Limb (tissue), 2 donors: ENCODE results near the gene HMCN1.

ENCODE experiments used
- DNase-seq, 2 donors: peaks; one replicate each; pipeline ENCODE4 v3.0.0-alpha.2; 2016; ENCODE audit errors: extremely low spot score in 2 of 2

Gene HMCN1

DNA sequence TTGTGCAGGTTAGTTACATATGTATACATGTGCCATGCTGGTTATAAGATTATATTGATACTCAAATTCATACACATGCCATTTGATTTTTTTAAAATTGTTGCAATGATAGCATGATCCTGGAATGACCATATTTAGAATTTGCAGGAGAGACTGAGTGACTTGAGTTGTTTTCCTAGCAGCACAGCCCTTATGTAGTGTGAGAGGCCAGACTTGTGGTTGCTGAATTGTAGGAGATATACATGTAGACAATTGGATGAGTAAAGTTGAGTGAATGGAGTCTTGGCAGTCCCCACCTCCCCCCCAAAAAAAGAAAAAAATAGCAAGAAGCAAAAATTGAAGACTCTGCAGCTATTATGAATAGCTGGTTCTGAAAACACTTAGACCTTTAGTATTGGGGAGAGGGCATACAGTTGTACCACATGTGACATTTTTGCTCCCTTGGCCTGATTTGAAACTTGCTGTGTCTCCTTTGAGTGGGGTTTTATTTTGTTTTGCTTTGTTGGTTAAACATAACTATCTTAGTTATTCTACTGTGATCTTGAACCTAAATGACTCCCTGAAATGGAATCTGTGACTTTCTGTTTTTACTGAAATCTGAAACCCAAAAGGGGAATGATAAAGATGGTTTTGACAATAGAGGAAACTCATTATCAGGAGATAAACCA, 280.3 kb downstream of the HMCN1 start:
- DNase-seq, result no peak

DNA sequence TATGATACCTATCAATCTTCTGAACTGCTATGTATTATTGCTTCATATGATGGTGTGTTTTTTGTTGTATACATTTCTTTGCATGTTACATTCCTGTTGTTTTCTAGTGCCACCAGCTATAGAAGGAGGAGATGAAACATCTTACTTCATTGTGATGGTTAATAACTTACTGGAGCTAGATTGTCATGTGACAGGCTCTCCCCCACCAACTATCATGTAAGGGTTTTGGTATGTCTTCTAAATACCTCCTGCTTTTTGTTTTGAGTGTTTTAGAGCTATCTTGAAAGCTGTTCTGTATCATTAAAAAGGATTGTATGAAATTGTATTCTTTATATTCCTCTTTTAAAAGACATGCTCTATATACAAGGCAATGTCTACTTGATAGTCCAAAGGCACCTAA, 282.7 kb downstream of the HMCN1 start:
- no peak for DNase-seq

DNA sequence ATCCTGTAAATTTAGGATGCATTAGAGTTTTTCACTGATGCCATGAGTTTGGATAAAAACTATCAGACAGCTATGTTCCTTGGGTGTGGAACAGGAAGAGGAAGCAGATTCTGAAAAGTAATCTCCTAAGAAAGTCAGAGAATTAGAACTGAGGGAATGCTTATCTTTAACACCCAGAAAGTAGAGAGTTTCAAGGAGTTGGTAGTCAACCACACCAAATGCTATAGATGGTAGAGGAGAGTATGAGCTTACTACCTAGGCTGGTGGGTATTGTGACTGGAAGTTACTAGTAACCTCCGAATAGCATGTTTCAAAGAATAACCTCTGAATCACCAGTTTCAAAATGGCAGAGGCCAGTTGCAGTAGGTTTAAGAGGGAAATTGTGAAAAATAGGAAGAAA, 288.0 kb downstream of the HMCN1 start:
- DNase-seq, result no peak

DNA sequence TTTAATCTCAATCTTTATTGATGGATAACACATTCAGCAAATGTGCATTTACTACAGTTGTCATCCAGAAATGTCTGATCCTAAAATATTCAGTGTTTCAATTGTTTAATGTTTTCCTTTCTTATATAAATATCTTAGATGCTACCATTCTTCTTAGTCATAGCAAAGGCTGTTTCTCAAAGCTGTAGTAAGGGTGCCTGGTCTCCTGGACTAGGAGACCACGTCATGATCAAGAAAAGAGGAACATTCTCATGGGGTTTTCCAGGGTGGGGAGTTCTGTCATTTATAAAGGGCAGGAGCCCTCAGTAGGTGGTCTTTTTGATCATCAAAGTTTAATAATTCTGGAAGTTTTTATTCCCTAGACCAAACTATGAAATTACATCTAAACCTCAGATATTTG, 292.8 kb downstream of the HMCN1 start:
- no peak for DNase-seq

DNA sequence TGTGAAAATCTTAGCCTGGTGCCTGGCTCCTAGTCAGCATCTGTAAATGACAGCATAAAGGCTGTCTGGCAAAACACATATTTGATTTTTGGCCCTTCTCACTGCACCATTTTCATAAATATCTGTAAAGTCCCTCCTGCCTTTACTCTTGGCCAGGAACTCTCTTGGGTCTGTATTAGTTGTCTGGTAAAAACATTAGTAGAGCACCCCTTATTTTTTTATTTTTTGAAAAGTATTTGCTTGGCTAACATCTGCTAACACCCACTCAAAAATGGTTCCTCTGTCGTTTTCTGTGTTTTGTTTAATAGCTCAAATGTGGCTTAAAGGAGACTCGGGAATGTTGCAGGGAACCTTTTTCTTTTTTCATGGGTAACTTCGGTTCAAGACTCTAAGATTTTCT, 293.4 kb downstream of the HMCN1 start:
- no peak for DNase-seq

DNA sequence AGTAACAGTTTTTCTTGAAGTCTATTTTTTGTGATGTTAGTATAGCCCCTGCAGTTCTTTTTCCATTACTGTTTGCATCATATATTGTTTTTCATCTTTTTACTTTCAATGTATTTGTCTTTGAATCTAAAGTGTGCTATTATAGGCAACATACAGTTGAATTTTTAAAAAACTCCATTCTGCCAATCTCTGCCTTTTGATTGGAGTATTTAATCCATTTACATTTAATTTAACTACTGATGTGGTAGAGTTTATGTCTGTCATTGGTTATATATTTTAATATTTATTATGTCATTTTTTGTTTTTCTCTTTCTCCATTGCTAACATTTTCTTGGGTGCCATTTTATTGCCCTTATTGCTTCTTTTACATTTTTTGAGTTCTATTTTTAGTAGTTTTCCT, 296.3 kb downstream of the HMCN1 start:
- no peak for DNase-seq

DNA sequence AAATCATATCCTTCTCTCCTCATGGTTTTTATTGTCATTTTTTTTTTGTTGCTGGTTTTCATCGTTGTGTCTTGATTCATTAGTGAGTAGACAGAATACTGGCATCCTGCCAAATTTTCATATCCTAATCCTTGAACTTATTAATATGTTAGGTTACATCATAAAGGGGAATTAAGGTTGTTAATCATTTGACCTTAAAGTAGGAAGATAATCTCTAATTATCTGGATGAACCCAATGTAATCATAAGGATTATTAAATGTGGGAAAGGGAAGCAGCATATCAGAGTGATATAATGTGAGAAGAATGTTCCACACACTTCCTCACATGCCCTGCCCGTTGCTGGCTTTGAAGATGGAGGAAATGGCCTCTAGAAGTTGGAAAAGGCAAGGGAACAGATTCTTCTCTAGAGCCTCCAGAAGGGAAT, 299.7 kb downstream of the HMCN1 start:
- DNase-seq, result no peak

DNA sequence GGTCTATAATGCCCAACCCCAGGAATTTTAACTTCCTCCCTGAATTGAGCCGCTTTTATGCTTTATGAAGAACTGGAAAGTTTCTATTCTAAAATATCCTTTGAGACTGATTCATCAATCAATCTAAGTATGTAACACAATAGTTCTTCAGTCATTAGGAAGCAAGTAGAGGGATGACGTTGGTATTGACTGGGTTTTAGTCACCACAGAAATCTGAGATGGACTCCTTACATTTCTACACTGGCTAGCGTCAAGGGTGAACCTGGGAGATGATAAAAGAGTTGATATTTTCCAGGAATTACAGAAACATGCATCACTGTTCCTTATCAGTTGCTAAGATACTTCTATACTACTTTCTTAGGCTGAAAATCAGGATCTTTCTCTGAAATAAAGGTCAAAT, 308.0 kb downstream of the HMCN1 start:
- no peak for DNase-seq

DNA sequence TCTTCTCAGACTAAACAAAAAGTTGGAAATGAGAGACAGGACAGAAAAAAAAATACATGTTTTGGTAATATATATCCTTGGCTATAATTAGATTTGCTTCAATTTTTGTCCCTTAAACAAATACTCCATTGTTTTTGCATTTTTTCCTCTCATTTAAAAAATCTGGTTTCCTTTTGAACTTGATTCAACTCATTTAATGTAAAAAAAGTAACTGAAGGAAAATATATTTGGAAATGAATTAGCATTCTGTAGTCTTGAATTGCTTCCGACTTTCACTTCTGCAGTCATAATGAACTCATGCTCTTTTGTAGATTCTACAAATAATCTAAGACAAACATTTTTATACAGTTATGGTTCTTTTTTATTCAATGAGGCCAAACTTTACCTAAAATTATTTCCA, 309.1 kb downstream of the HMCN1 start:
- DNase-seq, result no peak

DNA sequence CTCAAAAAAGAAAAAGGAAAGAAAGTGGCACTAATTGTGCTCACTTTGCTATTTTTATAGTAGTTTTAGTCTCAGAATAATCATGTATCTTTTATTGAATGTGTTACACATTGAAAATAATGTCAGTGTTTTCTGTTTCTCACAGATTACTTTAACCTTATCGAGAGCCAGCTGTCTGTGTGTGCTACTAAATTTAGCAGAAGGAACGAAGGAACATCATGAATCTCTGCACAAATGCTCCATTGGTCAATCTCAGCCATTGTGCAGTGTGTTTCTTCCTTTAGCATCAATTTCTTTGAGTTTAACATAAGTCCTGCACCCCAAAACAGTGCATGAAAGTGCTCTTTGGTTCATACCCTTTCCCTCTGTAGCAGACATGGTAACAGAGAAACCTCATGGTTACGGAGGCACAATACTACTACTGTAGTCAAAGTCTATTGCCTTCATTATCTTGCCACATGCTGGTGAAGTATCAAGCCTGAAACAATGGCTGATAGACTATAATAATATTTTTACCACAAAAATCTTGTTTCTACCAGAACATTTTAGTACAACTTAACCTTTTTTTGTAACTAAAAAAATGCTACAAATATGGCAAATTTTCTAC, 310.0 kb downstream of the HMCN1 start:
- DNase-seq, result no peak

DNA sequence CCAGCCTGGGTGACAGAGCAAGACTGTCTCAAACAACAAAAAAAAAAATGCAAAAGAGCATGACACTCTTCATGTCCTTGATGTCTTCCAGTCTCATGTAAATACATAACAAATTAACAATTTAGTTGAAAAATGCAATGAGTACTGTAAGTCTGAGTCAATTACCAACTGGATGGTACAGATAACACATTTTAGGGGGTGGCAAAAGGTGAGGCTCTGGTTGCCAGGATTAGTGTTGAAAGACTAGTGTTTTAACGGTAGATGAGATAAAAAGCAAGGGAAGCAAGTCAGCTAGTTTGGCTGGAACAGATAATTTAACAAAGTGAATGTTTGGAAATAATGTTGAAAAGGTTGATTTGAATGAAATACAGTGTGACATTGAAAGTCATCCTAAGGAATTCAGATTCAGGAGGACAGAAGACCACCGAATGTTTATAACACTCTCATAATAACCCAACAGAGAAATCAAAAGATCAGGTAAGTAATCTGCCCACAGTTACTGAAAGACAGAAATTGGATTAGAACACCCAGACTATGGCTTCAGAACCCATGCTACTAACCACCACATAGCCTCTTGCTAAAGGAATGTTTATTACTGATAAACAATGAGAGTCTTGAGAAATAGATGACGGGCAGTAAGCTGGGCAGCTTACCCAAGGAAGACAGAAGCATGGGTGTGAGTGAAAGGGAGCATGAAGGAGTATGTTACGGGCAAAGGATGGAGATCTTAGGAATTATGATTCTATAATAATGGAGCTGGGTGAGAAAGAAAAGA, 312.4 kb downstream of the HMCN1 start:
- DNase-seq, result no peak

DNA sequence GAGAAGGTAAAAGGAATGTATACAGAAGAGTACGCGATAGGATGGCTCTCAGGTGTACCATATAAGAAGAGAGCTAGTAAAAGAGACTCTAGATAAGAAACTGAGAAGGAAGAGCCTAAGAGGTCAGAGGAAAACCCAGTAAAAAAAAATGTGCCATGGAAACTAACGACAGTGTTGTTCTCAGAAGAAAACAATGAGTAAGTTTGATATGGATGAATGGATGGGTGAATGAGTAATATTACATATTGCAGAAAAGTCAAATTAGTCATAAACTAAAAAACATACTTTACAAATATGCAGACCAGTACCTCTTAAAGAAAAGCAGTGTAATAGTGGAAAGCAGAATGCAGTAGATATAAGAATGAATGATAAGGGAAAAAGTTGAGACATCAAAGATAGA, 316.2 kb downstream of the HMCN1 start:
- no peak for DNase-seq

DNA sequence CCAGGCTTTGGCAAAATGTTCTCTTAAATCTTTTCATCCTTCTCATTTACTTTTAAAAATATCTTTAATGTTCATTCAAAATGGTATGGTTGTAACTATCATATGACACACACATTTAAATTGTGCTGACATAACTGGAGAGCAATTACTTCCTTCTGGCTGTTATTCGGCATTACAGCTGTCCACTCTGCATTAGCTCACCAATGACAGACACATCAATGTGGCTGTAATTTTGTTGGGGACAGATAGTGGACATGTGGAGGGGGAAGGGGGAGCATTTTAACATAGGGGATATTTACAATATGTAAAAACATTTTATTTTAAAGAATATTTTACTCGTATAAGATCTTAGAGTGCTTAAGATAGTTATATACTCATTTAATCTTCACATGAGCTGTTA, 319.8 kb downstream of the HMCN1 start:
- DNase-seq, result no peak

DNA sequence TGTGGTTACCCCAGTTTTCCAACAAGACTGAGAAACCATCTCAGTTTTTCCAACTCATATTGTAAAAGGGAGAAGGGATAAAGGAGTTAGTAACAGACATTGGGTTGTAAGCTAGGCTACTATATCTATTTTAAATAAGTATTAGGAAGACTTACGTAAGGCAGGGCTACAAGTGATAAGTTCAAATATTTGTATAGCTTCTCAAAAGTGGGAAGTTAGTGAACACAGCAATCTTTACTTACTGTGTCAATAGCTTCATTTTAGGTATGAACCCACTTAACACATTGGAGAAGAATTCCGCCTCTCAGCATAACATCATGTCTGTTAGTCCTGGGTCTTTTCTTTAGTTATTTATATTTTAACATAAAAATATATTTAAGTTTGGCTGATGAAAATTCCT, 320.7 kb downstream of the HMCN1 start:
- DNase-seq, result no peak

DNA sequence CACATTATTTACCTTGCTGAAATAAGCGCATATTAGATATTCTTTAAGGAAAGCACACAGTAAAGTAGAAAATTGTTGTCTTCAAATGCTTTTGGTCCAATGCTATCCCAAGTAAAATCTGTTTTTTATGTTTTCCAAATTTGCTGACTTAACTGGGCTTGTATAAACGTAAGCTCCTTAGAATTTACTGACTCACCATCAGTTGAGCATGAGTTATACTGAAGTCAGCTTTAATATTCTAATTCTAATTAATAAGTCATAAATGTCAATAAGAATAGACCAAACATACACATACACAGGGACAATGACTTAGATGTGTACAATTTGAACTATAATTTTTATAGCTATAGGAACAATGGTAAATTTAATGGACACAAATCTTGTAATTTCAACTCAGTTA, 321.7 kb downstream of the HMCN1 start:
- DNase-seq, result no peak

DNA sequence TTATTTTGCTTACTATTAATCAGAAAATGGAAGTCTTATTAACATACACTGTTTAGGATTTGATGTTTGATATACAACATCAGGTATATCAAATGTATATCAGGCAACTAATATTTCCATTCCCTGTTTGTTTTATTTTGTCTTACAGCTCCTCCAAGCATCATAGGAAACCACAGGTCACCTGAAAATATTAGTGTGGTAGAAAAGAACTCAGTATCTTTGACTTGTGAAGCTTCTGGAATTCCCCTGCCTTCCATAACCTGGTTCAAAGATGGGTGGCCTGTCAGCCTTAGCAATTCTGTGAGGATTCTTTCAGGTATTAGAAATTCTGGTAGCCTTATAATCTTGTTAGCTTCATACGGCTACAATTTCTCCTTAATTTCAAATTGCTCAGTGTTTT, 322.9 kb downstream of the HMCN1 start:
- DNase-seq, result no peak

DNA sequence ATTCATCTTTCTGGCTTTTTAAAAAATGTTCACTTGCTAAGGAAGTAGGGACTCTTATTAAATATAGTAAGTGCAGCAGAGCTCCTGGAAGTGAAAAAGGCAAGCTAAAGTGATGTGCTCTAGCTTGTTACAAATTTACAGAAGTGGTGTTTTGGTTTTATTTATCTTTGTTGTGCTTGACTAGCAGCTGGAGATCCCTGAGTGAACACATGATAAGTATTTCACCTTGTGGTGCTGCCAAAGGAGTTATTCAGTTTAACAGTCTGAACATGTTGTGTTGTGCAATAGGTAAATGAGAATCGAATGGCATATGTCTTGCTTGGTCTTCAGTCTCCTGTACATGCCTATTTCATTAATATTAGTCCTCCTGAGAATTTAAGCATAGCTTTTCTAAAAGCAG, 325.1 kb downstream of the HMCN1 start:
- DNase-seq, result no peak

DNA sequence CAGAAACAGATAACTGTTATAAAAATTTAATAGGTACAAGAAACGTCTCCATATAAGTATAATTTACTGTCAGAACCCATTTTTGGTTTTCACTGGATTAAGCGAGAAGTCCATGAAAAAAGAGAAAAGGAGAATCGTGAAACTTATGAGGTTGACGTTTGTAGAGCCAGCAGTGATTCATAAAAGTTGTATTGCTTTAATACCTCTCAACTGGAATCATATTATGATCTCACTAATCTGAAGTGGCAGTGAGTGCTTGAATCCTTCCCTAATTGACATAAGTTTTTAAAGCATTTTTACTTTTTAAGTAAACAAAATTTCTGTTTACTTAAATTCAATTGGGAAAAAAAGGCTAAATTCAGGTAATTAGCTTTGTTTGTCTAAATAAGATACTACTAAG, 325.6 kb downstream of the HMCN1 start:
- no peak for DNase-seq

DNA sequence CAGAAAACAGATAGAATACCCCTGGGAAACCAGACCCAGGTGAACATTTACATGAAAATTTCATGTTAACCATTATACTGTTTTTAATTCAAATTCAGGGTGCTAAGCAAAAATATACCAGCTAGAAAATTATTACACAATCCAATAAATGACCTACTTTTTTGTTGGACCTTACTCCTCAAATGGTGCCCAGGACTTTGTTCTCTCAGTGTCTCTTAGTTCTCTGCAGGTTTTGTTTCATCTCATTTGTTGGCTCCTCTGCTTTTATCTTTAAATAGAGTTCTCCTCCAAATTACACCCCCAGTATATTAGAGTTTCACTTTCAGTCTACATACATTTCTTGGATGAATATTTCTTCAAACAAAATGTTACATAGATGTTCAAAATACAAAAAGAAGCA, 326.0 kb downstream of the HMCN1 start:
- no peak for DNase-seq

DNA sequence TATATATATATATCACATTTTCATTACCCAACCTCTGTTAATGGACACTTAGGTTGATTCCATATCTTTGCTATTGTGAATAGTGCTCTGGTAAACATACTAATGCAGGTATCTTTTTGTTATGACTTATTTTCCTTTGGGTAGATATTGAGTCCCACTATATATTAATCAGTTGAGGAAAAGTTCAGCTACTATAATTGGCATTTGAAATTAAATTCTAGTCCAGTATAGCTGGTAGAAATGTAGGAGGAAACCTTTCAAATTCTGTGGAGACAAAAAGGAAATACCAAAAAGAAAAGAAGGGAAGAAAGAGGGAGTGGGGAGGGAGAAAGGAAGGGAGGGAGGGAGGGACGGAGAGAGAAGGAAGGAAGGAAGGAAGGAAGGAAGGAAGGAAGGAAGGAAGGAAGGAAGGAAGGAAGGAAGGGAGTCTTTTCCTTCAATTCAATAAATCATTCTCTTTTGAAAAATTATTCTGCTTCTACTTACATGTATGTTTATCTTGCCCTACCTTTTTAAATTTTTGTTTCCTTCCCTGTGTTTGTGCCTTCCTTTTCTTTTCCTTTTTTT, 329.0 kb downstream of the HMCN1 start:
- DNase-seq, result no peak

DNA sequence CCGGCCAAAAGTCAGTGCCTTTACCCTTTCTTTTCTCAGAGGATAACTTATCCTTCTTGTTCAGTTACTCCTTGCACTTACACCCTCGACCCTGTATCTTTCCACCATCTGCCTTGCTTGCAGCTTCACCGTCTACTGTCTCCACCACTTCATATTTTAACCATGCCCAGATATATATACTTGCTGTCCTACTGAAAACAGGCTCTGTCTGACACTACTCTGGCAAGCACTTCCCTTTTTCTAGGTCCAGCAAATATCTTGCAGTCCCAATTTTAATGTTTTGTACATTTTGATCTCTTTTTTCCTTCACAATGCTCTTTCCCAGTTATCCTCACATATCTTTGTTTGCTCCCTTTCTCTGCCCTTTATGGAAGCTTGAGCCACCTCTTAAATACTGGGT, 332.2 kb downstream of the HMCN1 start:
- DNase-seq, result no peak

DNA sequence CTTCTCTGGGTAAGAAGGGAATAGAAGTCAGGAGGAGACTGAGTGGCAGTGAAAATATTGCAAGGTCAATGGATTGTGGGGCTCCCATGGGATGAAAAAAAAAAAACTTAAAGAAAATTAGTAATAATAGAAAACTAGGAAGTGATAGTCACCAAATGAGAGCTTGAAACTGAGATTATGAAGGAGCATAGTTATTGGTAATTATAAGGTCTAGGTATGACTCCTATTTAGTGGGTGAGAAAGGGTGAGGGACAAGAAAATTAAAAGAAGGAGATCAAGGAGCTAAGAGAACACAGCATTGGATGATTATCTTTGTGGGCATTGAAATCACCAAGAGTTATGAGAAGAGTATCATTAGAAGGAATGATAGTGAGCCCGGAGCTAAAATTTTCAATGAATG, 339.5 kb downstream of the HMCN1 start:
- DNase-seq, result no peak

DNA sequence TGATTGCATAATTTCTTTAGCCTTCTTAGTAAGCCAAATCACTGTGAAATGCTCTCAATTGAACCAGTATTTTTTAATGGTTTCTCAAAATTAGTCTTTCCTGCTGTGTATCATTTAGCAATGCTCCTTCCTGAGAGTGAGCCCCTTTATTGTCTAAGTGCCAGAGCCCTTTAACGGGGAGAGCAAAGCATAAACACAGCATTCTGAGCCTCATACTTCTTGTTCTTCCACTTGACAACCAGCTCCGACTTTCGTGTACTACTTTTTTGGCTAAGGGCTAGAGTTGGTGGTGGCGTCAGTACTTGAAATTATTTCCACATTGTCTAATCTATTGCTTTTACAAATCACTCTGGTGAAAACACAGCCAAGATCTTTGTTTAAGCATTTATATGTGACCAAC, 341.8 kb downstream of the HMCN1 start:
- DNase-seq, result no peak
